Epithelial cell of proximal tubule (primary cell): ENCODE results near the gene IPP. TPM values are rescaled to one million over a fixed set of nuclear protein-coding genes. Genes with fewer than 3 reads are reported as not detected.
"Not testable (repeated sequence)": the region's sequence is repeated elsewhere in the genome, so short reads cannot be mapped to it uniquely, and the experiment has no call there.

Experiments
- DNase-seq: peaks from one replicate; pipeline ENCODE4 v3.0.0-alpha.2; 2011; ENCODE audit warnings: low read depth
- H3K4me3 ChIP-seq: 2 replicates; pipeline ENCODE4 v1.5.1; 2011; ENCODE audit warnings: low read depth, mild to moderate bottlenecking, low read length
- total RNA-seq: library from RNA; depleted of rRNA; stranded (reverse); fragments of >200 nt; gene quantifications from 2 replicates; pipeline ENCODE4 v1.2.3, GENCODE V29; 2015
- TF ChIP-seq, protein P1 (sequence below): conservative IDR thresholded peaks from 2 replicates; pipeline ENCODE4 v1.5.1; 2012; ENCODE audit warnings: low read depth, mild to moderate bottlenecking, low read length

The IPP gene
- total RNA-seq, 1 donor from 2014 or later, result 4.7 TPM

GRCh38 chr1:45682942-45683341 is 67.5 kb downstream of the IPP start:
- H3K4me3 ChIP-seq, result no peak overlapping the region
- TF ChIP-seq, protein P1, sequence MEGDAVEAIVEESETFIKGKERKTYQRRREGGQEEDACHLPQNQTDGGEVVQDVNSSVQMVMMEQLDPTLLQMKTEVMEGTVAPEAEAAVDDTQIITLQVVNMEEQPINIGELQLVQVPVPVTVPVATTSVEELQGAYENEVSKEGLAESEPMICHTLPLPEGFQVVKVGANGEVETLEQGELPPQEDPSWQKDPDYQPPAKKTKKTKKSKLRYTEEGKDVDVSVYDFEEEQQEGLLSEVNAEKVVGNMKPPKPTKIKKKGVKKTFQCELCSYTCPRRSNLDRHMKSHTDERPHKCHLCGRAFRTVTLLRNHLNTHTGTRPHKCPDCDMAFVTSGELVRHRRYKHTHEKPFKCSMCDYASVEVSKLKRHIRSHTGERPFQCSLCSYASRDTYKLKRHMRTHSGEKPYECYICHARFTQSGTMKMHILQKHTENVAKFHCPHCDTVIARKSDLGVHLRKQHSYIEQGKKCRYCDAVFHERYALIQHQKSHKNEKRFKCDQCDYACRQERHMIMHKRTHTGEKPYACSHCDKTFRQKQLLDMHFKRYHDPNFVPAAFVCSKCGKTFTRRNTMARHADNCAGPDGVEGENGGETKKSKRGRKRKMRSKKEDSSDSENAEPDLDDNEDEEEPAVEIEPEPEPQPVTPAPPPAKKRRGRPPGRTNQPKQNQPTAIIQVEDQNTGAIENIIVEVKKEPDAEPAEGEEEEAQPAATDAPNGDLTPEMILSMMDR, result no peak

DNA sequence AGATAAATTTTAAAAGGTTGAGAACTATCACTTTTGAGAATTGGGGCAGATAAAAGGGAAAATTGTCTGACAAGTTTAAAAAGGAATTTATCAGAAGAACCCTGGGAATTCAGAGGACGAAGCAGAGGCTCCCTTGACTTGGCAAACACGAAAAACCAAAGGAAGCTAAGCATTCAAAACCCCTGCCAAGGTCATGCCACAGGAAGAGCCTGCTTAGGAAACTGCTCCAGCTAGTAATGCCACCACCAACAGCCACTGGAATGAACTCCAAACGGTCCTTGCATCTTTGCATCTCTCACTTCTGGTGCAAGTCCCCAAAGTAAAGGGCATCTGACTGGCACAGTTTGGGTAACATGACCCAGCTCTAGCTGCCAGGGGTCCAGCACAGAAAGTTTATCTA is 71.3 kb downstream of the IPP start:
- no peak for DNase-seq
- TF ChIP-seq, protein P1, result no peak
- H3K4me3 ChIP-seq, result no peak overlapping the region

More at GRCh38 chr1:45682942-45683341, 67.5 kb downstream of the IPP start:
- no peak for DNase-seq

DNA sequence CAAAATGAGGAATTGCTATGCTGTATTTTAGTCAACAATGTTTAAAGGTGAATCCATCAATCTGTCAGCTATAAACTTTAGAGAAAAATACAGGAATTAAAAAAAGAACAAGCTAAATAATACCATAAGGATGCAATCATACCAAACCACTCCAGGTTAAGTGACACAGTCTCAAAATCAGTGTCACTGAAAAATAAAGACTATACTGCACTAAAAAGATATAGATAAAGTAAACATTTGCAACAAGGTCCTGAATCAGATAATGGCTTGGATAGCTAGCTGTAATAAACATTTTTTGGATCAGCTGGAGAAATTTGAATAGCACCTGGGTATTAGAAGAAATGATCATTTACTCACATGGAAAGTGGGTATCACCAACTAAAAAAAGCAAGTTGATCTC is 72.0 kb downstream of the IPP start:
- no peak overlapping the region for H3K4me3 ChIP-seq
- TF ChIP-seq, protein P1, result no peak
- DNase-seq, result no peak

- TF ChIP-seq, protein P1, result no peak
- DNase-seq, result no peak
Observed at GRCh38 chr1:45677751-45678245, 72.7 kb downstream of the IPP start.

GRCh38 chr1:45676553-45676952 is 73.9 kb downstream of the IPP start:
- H3K4me3 ChIP-seq, DNase-seq: not testable (repeated sequence)

More at GRCh38 chr1:45677751-45678245, 72.7 kb downstream of the IPP start:
- H3K4me3 ChIP-seq, result no peak overlapping the region

- no peak for DNase-seq
- TF ChIP-seq, protein P1, result no peak
- H3K4me3 ChIP-seq, result no peak overlapping the region
Observed at GRCh38 chr1:45674478-45674877, 76.0 kb downstream of the IPP start.

DNA sequence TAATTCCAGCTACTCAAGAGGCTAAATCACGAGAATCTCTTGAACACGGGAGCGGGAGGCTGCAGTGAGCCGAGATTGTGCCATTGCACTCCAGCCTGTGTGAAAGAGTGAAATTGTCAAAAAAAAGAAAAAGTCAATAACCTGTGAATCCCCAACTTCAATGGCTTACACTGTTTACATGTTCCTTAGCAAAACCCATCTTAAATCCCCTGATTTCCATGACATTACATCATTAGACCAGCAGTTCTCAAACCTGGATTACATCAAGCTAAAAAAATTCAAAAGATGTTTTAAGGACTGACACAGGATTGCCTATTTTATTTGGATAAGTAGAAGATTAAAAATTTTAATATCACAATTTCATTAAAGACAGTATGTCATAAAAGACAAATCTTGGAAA is 76.5 kb downstream of the IPP start:
- TF ChIP-seq, protein P1, result no peak
- no peak overlapping the region for H3K4me3 ChIP-seq
- DNase-seq, result no peak
